ENCODE data around the gene RAB17.
"Not testable (repeated sequence)": the region's sequence is repeated elsewhere in the genome, so short reads cannot be mapped to it uniquely, and the experiment has no call there.

The RAB17 gene

DNA sequence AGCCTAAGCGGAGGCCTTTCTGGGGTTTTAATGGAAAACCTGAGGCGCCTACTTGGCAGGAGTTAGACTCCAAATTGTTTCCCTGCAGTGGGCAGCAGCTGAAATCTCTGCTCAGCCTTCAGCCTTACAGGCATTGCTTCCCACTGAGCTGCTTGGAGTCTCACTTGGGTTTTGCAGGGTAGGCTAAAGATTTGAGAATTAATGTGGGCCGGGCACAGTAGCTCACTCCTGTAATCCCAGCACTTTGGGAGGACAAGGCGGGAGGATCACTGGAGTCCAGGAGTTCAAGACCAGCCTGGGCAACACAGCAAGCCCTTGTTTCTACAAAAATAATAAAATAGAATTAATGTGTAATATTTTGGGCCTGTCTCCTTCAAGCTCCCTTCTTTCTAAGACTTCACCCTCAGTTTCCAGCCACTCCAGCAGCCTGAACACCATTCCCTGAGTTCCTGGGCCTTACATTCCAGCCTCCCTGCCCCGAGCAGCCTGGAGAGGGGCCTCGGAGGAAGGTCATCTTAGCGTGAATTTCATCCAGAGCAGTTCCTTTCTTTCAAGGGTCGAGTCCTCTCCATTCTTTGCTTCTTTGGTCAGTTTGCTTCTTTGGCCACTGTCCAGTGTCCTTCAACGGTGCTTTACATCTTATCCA, 9.1 kb upstream of the RAB17 start:
- DNase-seq (ENCODE audit: low read depth): no peak

DNA sequence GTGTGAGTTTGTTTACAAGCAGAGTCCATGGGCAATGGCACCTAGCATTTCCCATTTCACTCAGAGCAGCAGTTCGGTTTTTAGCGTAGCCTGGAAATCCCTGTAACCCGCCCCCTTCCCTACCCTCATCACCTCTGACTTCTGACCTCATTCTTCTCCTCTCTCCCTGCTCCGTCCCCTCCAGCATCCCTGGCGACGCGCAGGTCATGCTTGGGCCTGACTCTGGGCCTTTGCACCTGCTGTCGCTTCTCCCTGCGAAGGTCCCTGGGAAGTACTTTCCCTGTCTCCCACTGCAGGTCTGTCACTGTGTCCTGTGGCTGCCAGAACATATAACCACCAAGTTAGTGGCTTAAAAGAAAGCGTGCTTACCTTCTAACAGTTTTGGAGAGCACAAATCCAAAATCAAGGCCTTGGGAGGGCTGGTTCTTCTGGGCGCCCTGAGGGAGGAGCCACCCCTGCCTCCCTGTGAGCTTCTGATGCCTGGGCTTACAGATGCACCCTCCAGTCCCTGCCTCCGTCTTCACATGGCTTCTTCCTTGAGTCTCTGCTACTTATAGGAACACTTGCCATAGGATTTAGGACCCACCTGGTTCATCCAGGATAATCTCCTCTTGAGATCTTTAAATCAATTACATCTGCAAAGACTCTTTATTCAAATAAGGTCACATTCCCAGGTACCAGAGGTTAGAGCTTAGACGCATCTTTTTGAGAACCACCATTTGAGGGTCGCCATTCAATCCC, 8.1 kb upstream of the RAB17 start:
- no peak for DNase-seq (ENCODE audit: low read depth)

DNA sequence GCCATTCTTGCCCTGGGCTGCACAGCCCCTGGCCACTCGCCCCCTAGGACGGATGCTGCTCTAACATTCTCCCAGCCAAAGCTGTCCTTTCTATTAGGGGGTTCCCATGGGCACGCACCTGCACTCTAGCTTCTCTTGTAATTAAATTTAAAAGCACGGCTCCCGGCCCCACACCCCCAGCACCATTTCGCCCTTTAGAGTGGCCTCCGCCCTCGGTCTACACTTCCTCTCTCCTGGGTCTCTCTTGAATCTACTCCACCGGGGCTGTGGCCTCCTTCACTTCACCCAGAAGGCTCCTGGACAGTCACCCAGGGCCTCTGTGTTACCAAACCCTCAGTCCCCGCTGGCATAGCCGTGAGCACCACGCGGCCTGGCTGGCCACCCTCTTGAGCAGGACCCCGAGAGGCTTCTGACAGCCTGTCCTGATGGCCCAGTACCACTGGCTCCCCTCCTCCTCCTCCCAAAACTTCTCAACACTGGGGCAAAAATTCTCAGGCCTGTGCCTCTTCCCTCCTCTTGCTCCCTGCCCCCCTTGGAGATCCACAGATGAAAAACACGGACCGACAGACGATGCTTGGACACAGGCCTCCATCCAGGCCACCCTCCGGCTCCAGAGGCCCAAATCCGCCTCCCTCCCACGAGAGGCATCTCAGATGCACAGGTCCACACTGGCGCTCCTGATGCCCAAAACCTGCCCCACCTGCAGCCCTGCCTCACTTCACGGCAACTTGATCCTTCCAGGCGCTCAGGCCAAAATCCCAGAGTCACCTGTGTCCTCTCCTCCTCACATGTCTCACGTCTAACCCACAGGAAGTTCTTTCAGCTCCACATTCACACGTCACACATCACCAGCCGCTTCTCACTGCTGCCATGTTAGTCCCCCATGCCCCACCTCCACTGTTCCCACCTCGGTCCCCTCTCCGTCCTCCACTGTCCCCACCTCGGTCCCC, 6.9 kb upstream of the RAB17 start:
- DNase-seq (ENCODE audit: low read depth): no peak

DNA sequence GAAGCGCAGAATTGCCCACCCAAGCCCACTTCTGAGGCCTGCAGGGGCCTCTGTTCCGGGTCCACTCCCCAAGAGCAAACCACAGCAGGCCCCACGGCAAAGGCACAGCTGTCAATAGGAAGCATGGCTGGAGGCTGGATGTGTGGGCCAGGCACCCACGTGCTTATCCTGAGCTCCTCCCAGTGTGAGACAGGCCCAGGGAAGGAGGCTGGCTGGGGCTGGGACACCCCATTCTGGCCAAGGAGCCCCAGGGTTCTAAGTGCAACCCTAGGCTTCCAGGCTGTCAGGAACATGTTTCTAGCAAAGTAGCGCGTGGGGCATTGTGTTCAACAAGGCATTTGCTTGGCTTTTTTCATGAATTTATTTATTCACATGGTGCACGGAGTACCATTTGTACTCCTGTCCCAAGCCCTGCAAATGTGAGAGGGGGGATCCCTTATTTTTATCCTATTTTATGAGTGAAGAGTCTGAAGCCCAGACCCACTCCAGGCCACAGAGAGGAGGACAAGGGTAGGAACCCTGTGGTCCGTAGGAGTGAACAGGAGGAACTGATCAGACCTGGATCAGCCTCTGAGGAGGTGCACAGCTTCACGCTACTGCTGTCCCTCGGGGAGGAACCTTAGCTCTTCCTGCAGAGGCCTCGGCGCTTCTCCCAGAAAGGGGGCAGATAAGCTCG, 6.1 kb upstream of the RAB17 start:
- DNase-seq (ENCODE audit: low read depth): no peak

DNA sequence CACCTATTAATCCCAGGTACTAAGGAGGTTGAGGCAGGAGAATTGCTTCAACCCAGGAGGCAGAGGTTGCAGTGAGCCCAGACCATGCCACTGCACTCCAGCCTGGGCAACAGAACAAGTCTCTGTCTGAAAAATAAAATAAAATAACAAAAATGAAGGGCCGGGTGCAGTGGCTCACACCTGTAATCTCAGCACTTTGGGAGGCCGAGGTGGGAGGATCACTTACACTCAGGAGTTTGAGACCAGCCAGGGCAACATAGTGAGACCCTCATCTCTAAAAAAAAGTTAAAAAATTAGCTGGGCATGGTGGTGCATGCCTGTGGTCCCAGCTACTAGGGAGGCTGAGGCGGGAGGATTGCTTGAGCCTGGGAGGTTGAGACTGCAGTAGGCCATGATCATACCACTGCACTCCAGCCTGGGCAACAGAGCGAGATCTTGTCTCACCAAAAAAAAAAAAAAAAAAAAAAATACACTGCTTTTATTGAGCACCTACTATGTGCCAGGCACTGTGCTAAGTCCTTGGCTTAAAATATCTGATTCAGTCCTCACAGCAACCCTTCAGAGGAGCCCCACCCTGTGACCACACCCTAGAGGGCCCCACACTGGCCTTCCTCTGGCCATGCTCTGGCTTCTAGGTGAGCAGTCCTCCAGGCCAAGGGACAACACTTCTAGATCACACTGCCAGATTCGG, 5.4 kb upstream of the RAB17 start:
- DNase-seq (ENCODE audit: low read depth): not testable (repeated sequence)

DNA sequence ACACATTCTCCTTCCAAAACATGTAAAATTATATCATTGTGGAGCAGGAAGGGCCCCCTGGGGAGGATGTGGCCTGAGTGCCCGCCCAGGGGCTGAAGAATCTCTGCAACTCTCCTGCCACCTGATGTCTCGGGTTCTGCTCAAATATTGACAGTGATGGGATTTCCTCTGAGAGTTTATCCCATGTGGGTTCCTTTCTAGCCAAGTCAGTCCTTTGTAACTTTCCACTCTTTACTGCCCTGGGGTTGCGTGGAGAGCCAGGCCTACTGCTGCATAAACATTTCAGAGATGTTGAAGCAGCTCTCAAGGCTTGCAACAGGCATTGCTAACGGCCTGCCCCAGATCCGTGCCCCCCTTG, 4.0 kb upstream of the RAB17 start:
- DNase-seq (ENCODE audit: low read depth): no peak

DNA sequence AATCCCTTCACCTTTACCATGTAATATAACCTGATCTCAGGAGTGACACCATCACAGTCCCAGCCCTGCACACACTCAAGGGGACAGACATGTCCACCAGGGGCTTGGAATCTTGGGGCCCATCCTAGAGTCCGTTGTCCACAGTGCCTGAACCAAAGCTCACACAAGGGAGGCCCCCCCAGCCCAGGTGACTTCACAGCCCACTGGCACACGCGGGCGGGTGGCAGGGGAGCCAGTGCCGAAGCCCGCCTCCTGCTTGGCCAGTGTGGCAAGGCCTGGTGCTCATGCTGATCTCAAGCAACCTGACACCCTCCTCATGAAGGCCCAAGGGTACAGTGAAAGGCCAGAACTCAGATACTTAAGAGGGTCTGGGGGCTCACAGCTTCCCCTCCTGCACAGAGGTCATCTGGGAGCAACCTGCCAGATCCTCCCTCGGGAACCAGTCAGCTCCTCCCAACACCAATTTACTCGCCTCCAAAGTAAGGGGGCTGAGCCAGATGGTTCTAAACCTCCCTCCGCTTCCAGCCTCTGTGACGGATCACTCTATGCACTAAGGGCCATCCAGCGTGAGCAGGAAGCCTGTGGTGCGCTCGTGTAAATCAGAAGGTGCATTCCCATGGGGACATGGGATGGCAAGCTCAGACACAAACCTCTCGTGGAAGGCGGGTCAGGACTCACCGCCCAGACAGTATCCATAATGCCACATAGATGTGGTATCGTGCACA, 3.2 kb upstream of the RAB17 start:
- no peak for DNase-seq (ENCODE audit: low read depth)

DNA sequence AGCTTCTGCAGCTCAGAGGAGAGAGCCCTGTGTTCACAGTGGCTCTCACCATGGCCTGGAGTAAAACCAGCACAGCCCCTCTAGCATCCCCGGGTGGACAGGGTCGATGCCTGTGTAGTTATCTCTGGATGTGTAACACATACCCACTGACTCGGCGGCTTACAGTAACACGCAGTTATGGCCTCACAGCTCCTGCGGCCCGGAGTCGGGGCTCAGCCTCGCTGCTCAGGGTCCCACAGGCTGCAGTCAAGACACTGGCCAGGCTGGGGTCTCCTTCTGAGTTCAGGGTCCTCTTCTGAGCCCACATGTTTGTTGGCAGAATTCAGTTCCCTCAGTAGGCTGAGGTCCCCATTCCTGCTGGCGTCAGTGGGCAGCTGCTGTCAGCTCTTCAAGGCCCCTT, 2.5 kb upstream of the RAB17 start:
- DNase-seq (ENCODE audit: low read depth): no peak

DNA sequence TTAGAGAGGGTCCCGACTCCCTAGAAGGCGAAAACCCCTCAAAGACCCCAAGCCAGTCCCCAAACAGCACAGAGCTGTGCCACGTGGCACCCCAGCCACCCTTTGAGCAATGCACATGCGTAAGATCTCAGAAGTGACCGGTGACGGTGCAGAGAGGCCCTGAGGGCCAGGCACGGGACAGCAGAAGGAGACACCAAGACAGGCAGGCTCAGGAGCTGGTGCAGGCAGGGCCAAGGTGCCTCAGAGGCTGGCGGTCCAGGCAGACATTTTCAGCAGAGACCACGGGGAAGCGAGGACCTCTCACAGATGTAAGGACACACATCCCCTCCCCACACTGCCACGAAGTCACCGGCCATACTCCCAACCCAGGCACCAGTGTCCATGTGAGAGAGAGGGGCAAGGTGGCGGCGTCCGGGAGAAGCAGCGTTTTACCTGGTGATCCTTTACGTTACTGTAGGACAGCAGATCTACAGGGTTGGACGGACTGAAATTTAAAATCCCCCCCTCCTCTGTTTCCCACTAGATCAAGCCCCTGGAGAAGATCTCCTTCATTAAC, 2.0 kb upstream of the RAB17 start:
- no peak for DNase-seq (ENCODE audit: low read depth)

DNA sequence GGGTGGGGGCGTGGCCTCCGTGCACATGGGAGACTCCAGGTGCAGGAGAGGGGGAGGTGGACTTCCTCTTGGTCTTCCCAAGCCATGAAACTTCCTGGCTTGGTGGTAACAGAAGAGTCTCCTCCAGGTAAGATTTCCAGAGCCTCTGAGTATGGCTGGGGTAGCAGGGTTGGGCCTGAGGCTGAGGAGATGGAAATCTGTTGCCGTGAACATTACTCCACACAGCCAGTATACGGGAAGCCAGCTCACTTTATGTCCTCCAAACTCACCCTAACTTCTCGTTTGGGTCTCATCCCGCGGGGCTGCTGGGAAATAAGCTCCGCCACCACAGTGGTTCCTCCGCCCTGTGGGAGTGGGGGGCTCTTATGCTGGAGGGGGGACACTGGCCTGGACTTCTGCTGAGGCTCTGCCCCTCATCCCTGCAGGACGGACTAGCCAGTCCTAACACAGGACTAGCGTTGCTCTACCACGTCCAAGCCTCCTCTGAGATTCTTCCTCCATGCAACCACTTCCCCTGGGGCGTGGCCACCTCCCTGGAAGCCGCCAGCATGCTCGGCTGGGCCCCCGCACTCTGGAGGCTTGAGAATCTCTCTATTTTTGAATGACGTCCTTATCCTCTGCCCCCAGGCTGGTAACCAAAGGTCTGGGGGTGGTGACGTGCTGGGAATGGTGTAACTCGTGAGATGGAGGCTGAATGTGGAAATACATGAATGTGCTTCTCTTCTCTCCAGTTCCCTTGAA, 777 bp upstream of the RAB17 start:
- DNase-seq (ENCODE audit: low read depth): no peak

DNA sequence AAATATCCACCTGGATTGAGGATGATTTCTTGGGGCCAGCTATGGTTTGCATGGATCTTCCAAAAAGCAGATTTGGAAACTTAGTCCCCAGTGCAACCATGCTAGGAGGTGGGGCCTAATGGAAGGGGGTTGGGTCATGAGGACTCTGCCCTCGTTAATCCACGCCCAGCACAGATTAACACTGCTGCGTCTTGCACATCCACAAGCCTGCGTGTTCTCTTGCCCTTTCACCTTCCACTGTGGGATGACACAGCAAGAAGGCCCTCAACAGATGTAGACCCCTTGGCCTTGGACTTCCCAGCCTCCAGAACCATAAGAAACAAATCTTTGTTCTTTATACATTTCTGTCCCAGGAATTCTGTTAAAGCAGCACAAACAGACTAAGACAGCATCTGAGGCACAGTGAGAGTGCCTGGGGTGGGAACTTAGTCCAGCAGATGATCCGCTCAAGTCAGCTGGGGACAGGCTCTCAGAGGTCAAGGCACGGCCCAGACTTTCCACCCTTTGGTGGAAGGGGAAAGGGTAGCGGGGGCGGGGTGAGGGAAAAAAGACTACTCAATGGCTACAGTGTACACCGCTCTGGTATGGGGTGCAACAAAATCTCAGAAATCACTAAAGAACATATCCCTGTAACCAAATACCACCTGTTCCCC, 2.4 kb downstream of the RAB17 start:
- no peak for DNase-seq (ENCODE audit: low read depth)

DNA sequence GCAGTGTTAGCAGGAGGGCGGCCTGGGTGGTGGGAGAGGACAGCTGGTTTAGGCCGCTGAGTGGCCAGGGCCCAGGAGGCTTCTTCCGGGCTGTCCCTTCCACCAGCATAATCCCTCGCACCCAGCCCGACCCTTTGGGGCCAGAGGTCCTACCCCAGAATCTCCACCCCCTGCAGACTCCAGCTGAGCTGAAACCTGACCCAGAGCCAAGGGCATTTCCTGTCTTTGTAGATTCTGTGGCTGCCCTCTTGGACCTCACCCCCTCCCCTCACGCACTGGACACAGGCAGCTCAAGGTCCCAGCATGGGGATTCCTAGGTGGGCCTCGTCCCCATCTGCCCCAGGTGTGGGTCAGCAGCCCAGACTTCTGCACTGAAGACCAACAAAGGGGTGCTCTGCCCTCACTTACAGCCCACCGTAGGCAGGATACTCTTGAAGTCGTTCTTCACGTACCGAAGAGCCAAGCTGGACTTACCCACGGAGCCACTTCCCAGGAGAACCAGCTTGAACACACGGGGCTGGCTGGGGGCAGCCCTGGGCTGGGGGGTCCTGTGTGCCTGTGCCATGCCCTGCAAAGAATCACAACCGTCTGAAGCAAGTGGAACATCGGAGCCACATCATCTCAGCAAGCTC, 4.8 kb downstream of the RAB17 start:
- no peak for DNase-seq (ENCODE audit: low read depth)

DNA sequence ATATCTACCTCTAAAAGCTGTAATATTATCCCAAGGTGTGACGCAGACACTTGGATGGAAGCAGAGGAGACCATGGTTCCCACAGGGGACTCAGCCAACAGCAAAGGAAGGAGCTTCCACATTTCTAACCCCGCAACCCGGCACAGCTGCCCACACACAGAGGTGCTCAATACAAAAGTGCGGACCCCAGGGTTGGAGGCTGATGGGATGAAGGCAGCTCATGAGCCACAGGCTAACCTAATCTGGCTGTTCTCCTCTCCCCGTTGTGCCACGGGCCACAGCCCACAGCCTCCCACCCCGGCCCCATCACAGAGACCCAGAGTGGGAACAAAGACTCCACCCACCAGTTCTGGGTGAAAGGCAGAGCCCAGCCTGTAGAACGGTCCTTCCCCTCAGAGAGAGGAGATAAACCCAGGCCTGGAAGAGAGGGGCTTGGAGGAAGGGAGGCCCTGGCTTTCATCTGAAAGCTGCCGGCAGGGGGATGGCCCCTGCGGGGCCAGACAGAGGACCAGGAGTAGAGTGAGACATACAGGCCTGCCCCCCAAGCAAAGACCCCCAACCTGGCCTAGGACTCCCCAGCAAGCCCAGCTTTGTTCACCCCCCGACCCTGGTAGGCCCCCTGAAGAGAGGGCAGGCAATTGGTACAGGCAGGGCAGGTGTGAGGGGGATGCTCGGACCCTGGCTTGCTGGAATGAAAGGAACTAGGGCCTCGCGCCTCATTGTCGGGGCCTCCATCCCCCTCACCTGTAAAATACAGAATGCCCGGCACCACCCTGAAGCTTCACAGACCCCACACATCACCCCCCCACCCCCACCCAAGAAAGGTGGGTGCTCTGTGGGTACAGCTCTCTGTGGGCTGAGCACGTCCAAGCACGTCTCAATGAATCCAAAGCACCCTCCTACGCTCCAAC, 6.9 kb downstream of the RAB17 start:
- no peak for DNase-seq (ENCODE audit: low read depth)

DNA sequence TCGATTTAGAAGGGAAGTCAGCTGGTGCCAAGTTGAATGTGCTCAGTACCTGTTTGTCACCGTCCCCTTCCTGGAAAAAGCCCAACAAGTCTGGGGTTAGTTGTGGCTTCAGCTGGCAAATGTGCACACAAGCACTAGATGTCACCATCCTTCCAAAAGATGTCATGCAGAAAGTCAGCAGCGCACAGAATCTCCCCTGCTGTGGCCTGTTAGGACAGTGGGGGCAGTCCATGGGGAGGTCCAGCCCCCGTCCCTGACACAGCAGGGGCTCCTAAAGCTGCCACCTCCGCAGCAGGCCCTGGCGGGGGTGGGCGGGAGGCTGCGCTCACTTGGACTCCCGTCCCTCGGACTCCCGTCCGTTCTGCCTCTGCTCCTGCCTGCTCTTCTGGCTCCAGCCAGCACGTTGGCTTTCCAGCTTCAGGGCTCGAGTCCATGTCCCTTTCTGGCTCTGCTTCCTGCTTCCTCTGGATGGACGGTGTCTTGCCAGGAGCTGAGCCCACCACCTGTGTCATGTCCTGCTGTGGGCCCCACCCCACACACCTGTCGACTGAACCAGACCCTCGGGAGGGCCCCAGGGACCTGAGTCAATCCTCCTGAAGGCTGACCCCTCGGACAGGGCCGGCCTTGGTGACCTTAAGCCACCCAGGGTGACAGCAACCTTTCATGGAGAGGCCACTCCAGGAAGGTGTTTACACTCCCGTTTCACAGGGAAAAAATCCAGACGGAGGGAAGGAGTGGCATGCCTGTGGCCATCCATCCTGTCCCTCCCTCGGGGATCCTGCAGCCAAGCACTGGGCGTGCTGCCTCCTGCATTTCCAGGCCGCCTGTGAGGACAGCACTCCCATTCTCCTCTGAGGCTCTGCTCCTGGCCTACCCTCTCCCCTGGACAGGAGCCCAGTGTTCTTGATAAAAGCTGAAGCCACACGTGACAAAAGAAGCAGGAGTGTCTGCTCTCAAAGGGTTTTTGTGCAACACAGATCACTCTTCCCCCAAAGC, 8.5 kb downstream of the RAB17 start:
- DNase-seq (ENCODE audit: low read depth): peak; percentile 39

DNA sequence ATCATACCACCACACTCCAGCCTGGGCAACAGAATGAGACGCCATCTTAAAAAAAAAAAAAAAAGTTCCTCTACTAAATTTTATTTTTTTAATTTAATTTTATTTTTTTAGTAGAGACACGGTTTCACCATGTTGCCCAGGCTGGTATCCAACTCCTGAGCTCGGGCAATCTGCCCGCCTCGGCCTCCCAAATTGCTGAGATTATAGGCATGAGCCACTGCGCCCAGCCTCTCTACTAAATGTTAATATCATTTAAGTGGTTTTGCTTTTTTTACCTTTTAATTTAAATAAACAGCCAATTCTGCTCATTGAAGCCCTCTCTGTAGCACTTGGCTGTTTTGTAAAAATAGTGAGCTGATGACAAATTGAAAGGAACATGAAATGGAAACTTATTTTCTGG, 9.2 kb downstream of the RAB17 start:
- DNase-seq (ENCODE audit: low read depth): no peak

Data from stimulated activated CD4-positive, alpha-beta T cell treated with anti-CD3 and anti-CD28 coated beads, Interleukin-2, amount 100 ng/mL, for 4 hours (primary cell).